ENCODE measurements around the gene MUC5B.
"Not testable (repeated sequence)": the region's sequence is repeated elsewhere in the genome, so short reads cannot be mapped to it uniquely, and the experiment has no call there.

The MUC5B gene

GRCh38 chr11:1260023-1260501 lies 37.2 kb downstream of the MUC5B start:
- TF ChIP-seq CTCF (IDR thresholded peaks at IDR 0.05; ENCODE audit: borderline replicate concordance, insufficient read depth, low read depth, low read length): no peak
- H3K4me3 ChIP-seq (ENCODE audit: low read depth, low read length): no peak overlapping the region

- TF ChIP-seq CTCF (IDR thresholded peaks at IDR 0.05; ENCODE audit: borderline replicate concordance, insufficient read depth, low read depth, low read length): no peak
- H3K4me3 ChIP-seq (ENCODE audit: low read depth, low read length): no peak overlapping the region
Measured at GRCh38 chr11:1260620-1261019, 37.8 kb downstream of the MUC5B start.

- TF ChIP-seq CTCF (IDR thresholded peaks at IDR 0.05; ENCODE audit: borderline replicate concordance, insufficient read depth, low read depth, low read length): no peak
- H3K4me3 ChIP-seq (ENCODE audit: low read depth, low read length): no peak overlapping the region
Measured at GRCh38 chr11:1261241-1262071, 38.6 kb downstream of the MUC5B start.

GRCh38 chr11:1262172-1263006 lies 39.5 kb downstream of the MUC5B start:
- peak overlapping the region; percentile 63 for H3K4me3 ChIP-seq (ENCODE audit: low read depth, low read length)

GRCh38 chr11:1263010-1263409 lies 40.1 kb downstream of the MUC5B start:
- no peak overlapping the region for H3K4me3 ChIP-seq (ENCODE audit: low read depth, low read length)
- no peak for TF ChIP-seq CTCF (IDR thresholded peaks at IDR 0.05; ENCODE audit: borderline replicate concordance, insufficient read depth, low read depth, low read length)

More at GRCh38 chr11:1262172-1263006, 39.5 kb downstream of the MUC5B start:
- TF ChIP-seq CTCF (IDR thresholded peaks at IDR 0.05; ENCODE audit: borderline replicate concordance, insufficient read depth, low read depth, low read length): no peak

GRCh38 chr11:1264444-1264843 lies 41.6 kb downstream of the MUC5B start:
- not testable (repeated sequence) for H3K4me3 ChIP-seq (ENCODE audit: low read depth, low read length)

- not testable (repeated sequence) for H3K4me3 ChIP-seq (ENCODE audit: low read depth, low read length)
Measured at GRCh38 chr11:1265480-1265879, 42.6 kb downstream of the MUC5B start.

- H3K4me3 ChIP-seq (ENCODE audit: low read depth, low read length): not testable (repeated sequence)
Measured at GRCh38 chr11:1266976-1267375, 44.1 kb downstream of the MUC5B start.
